ENCODE data around the gene KNDC1. TPM values are rescaled to one million over a fixed set of nuclear protein-coding genes. Genes with fewer than 3 reads are reported as not detected.

Gene KNDC1
- total RNA-seq, 4 donors from 2014 or later = 3.7 to 5.9 (median 4.8) TPM

DNA sequence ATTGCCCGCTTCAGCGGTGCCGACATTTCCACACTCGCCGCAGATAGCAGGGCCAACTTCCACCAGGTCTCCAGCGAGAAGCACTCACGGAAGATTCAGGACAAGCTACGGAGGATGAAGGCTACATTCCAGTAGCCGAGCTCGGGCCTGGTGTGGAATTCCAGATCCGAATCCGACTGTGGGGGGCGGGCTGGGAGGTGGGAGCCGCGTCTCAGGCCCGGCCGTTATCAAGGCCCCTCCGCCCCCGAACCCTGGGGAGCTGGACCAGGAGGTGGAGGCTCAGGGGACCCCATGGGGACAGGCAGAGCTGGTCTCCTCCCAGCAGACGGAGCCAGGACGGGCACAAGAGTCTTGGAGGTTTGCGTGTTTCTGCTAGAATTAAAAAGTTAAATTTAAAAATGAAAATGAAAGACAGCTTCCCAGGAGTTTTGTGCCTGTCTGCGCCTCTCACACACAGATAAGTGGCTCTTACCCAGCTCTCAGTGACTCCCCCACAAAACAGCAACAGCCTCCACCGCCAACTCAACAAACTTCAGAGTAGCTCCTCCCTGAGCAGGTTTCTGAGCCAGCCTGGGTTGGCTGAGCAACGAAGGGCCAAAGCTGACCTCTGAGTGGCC, 64.8 kb downstream of the KNDC1 start:
- TF ChIP-seq POLR2A (IDR thresholded peaks at IDR 0.05) = no peak
- TF ChIP-seq, protein P1, sequence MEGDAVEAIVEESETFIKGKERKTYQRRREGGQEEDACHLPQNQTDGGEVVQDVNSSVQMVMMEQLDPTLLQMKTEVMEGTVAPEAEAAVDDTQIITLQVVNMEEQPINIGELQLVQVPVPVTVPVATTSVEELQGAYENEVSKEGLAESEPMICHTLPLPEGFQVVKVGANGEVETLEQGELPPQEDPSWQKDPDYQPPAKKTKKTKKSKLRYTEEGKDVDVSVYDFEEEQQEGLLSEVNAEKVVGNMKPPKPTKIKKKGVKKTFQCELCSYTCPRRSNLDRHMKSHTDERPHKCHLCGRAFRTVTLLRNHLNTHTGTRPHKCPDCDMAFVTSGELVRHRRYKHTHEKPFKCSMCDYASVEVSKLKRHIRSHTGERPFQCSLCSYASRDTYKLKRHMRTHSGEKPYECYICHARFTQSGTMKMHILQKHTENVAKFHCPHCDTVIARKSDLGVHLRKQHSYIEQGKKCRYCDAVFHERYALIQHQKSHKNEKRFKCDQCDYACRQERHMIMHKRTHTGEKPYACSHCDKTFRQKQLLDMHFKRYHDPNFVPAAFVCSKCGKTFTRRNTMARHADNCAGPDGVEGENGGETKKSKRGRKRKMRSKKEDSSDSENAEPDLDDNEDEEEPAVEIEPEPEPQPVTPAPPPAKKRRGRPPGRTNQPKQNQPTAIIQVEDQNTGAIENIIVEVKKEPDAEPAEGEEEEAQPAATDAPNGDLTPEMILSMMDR (IDR thresholded peaks at IDR 0.05) = no peak
- no peak for TF ChIP-seq EP300 (IDR thresholded peaks at IDR 0.05)
- DNase-seq (ENCODE audit: low spot score in 2 of 2) = no peak
- Histone ChIP-seq H3K4me3 (no peak overlapping the region), H3K27me3 (peaks cover 0 to 54% of the 10 kb centered on the region in 2 donors), H3K36me3 (no peaks in the 10 kb centered on the region), H3K27ac (no peak overlapping the region), H3K4me1 (peaks cover 0 to 7% (median 1%) of the 10 kb centered on the region in 4 donors), H3K9me3 (no peaks in the 10 kb centered on the region)
- WGBS, 2 donors = 62 to 68% methylated on average over 24 of the region's 25 CpGs

DNA sequence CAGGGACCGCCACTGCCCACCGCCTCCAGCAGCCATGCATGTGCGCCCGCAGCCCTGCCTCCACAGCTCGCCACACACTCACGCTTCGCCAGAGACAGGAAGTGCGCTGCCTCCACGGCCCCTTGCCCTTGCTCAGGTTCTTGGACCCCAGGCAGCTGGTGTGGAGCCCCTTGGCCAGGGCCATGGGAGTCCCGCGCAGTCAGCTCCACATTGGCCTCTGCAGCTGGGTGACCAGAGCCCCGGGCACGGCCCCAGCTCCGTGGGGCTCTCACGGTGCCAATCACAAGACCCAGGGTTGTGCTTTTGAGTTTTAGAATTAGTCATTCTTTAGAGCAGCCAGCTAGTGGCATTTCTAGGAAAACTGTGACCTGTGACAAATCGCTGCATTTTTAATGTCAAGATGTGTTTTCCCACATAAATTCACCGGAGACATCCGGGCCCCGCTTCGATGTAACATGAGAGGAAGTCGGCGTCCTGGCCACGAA, 65.7 kb downstream of the KNDC1 start:
- no peak overlapping the region for H3K27ac ChIP-seq
- DNase-seq (ENCODE audit: low spot score in 2 of 2) = no peak
- H3K36me3 ChIP-seq = no peaks in the 10 kb centered on the region
- 62 to 66% methylated on average over 16 to 23 of the region's 23 CpGs for WGBS, 2 donors
- TF ChIP-seq POLR2A (IDR thresholded peaks at IDR 0.05) (no peak), EP300 (IDR thresholded peaks at IDR 0.05) (no peak)
- TF ChIP-seq, protein P1 (IDR thresholded peaks at IDR 0.05) = no peak
- H3K9me3 ChIP-seq = no peaks in the 10 kb centered on the region
- H3K27me3 ChIP-seq = peaks cover 0 to 55% of the 10 kb centered on the region in 2 donors
- no peak overlapping the region for H3K4me3 ChIP-seq
- H3K4me1 ChIP-seq = peaks cover 0 to 15% (median 2%) of the 10 kb centered on the region in 4 donors

DNA sequence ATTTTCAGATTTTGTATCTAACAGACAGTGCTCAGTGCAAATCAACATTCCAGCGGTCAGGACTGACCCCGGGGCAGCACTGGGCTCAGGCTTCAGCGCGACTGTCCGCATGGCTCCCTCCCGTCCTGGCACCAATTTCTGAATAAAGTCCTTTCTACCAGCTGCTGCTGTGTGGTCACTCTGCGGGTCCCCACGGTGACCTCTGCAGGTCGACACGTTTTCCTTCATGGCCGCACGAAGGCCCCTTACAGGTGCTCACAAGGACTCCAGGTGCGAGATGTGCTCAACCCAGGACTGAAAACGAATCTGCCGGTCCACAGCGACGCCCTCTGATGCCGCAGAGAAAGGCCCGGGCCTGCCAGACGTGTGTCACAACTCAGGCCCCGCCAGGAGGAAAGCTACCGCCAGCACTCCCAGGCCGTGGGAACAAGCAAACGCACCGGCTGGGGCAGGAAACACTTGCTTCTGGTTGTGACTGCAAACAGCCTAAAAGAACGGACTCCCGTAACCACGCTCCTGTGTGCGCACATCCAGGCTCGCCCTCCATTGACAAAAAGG, 66.3 kb downstream of the KNDC1 start:
- DNase-seq (ENCODE audit: low spot score in 2 of 2) = no peak
- Histone ChIP-seq H3K27me3 (peaks cover 0 to 58% of the 10 kb centered on the region in 2 donors), H3K36me3 (no peaks in the 10 kb centered on the region), H3K9me3 (no peaks in the 10 kb centered on the region), H3K4me3 (no peak overlapping the region), H3K4me1 (peaks cover 0 to 19% (median 2%) of the 10 kb centered on the region in 4 donors), H3K27ac (no peak overlapping the region)
- TF ChIP-seq POLR2A (IDR thresholded peaks at IDR 0.05) (no peak), EP300 (IDR thresholded peaks at IDR 0.05) (no peak)
- TF ChIP-seq, protein P1 (IDR thresholded peaks at IDR 0.05) = no peak
- 51 to 61% methylated on average over 25 to 30 of the region's 30 CpGs for WGBS, 2 donors

DNA sequence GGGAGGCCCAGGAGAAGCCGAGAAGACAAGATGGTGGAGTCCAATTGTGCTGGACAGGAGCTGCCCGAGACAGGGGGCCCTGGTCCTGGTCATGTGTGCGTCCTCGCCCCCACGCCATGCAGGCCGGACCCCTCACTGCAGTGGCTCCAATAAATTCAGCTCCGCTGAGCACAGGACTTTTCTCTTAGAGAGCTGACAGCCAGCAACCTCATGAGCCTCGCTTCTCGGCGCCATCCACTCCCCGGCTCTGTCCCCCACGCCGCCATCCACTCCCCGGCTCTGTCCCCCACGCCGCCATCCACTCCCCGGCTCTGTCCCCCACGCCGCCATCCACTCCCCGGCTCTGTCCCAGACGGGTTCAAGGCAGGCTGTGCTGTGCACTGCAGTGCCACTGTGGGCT, 67.2 kb downstream of the KNDC1 start:
- Histone ChIP-seq H3K27ac (no peak overlapping the region), H3K4me3 (no peak overlapping the region), H3K9me3 (peaks cover 0 to under 1% (median 0%) of the 10 kb centered on the region in 4 donors), H3K27me3 (peaks cover 0 to 68% of the 10 kb centered on the region in 2 donors), H3K36me3 (no peaks in the 10 kb centered on the region), H3K4me1 (peaks cover 0 to 20% (median 2%) of the 10 kb centered on the region in 4 donors)
- WGBS, 2 donors = 81 to 85% methylated on average over 21 of the region's 21 CpGs
- TF ChIP-seq EP300 (IDR thresholded peaks at IDR 0.05) (no peak), POLR2A (IDR thresholded peaks at IDR 0.05) (no peak)
- TF ChIP-seq, protein P1 (IDR thresholded peaks at IDR 0.05) = no peak
- DNase-seq (ENCODE audit: low spot score in 2 of 2) = no peak
